NCI-H69 (cell line): ENCODE data around the gene EDARADD.
"Not testable (repeated sequence)": the region's sequence is repeated elsewhere in the genome, so short reads cannot be mapped to it uniquely, and the experiment has no call there.

Experiments used
- DNase-seq: peaks from one replicate; lab custom pipeline; 2025; lab: John Stamatoyannopoulos, UW

Gene EDARADD

GRCh38 chr1:236438614-236439013 lies 44.5 kb downstream of the EDARADD start:
- no peak for DNase-seq

GRCh38 chr1:236440373-236440772 lies 46.3 kb downstream of the EDARADD start:
- no peak for DNase-seq

- DNase-seq, result no peak
Observed at GRCh38 chr1:236450779-236451178, 56.7 kb downstream of the EDARADD start.

- DNase-seq, result peak; percentile 59
Observed at GRCh38 chr1:236451796-236452373, 57.8 kb downstream of the EDARADD start.

- no peak for DNase-seq
Observed at GRCh38 chr1:236455243-236455642, 61.2 kb downstream of the EDARADD start.

GRCh38 chr1:236457775-236458174 lies 63.7 kb downstream of the EDARADD start:
- DNase-seq, result no peak

GRCh38 chr1:236458996-236459395 lies 64.9 kb downstream of the EDARADD start:
- DNase-seq, result no peak

- no peak for DNase-seq
Observed at GRCh38 chr1:236460103-236460502, 66.0 kb downstream of the EDARADD start.

GRCh38 chr1:236464197-236464596 lies 70.1 kb downstream of the EDARADD start:
- DNase-seq, result not testable (repeated sequence)

- DNase-seq, result no peak
Observed at GRCh38 chr1:236465231-236465958, 71.3 kb downstream of the EDARADD start.

GRCh38 chr1:236465959-236466303 lies 71.8 kb downstream of the EDARADD start:
- no peak for DNase-seq

- DNase-seq, result no peak
Observed at GRCh38 chr1:236467327-236467641, 73.2 kb downstream of the EDARADD start.

- DNase-seq, result no peak
Observed at GRCh38 chr1:236468625-236469024, 74.5 kb downstream of the EDARADD start.

GRCh38 chr1:236469466-236469865 lies 75.4 kb downstream of the EDARADD start:
- DNase-seq, result no peak

- DNase-seq, result no peak
Observed at GRCh38 chr1:236471096-236471495, 77.0 kb downstream of the EDARADD start.

GRCh38 chr1:236471653-236472052 lies 77.6 kb downstream of the EDARADD start:
- DNase-seq, result peak; percentile 95

GRCh38 chr1:236472850-236473788 lies 79.0 kb downstream of the EDARADD start:
- peak; percentile 45 for DNase-seq

GRCh38 chr1:236476019-236476418 lies 81.9 kb downstream of the EDARADD start:
- no peak for DNase-seq

GRCh38 chr1:236480758-236481436 lies 86.8 kb downstream of the EDARADD start:
- peak; percentile 91 for DNase-seq

- no peak for DNase-seq
Observed at GRCh38 chr1:236484310-236484971, 90.4 kb downstream of the EDARADD start.

GRCh38 chr1:236486356-236487002 lies 92.4 kb downstream of the EDARADD start:
- DNase-seq, result no peak
